Measurements from ENCODE around the gene COL18A1. TPM values are rescaled to one million over a fixed set of nuclear protein-coding genes. Genes with fewer than 3 reads are reported as not detected.

Gene COL18A1
- total and polyA plus RNA-seq, 9 of the 15 experiments (the other 6 are each of a cell fraction or from before 2014, with no cell fraction given): 0.14 to 16.4 (median 2.0) TPM

GRCh38 chr21:45554477-45555175, 149.7 kb downstream of the COL18A1 start (continued):
- TF ChIP-seq ZNF407 (IDR thresholded peaks at IDR 0.05; ENCODE audit: low read depth): no peak
- TF ChIP-seq SP1 (CRISPR knock-in tag; IDR thresholded peaks at IDR 0.05): peak; percentile 59; the same call in 1 of the 2 replicates
- no peak for TF ChIP-seq TBP (optimal IDR thresholded peaks at IDR 0.05; ENCODE audit: low read depth, low read length)
- no peak for TF ChIP-seq DNMT1 (IDR thresholded peaks at IDR 0.05)
- TF ChIP-seq BCOR (IDR thresholded peaks at IDR 0.05): no peak
- TF ChIP-seq MTF1 (CRISPR knock-in tag; IDR thresholded peaks at IDR 0.05; ENCODE audit: borderline replicate concordance): no peak
- no peak for TF ChIP-seq ZNF282 (CRISPR knock-in tag; IDR thresholded peaks at IDR 0.05)
- TF ChIP-seq CHCHD3 (CRISPR knock-in tag; IDR thresholded peaks at IDR 0.05): no peak
- no peak for TF ChIP-seq NFATC3 (IDR thresholded peaks at IDR 0.05)
- no peak for TF ChIP-seq KLF1 (tag; IDR thresholded peaks at IDR 0.05)
- TF ChIP-seq ZNF212 (CRISPR knock-in tag; IDR thresholded peaks at IDR 0.05): no peak
- TF ChIP-seq PURB (CRISPR knock-in tag; IDR thresholded peaks at IDR 0.05; ENCODE audit: low read depth): no peak
- TF ChIP-seq, protein P1, sequence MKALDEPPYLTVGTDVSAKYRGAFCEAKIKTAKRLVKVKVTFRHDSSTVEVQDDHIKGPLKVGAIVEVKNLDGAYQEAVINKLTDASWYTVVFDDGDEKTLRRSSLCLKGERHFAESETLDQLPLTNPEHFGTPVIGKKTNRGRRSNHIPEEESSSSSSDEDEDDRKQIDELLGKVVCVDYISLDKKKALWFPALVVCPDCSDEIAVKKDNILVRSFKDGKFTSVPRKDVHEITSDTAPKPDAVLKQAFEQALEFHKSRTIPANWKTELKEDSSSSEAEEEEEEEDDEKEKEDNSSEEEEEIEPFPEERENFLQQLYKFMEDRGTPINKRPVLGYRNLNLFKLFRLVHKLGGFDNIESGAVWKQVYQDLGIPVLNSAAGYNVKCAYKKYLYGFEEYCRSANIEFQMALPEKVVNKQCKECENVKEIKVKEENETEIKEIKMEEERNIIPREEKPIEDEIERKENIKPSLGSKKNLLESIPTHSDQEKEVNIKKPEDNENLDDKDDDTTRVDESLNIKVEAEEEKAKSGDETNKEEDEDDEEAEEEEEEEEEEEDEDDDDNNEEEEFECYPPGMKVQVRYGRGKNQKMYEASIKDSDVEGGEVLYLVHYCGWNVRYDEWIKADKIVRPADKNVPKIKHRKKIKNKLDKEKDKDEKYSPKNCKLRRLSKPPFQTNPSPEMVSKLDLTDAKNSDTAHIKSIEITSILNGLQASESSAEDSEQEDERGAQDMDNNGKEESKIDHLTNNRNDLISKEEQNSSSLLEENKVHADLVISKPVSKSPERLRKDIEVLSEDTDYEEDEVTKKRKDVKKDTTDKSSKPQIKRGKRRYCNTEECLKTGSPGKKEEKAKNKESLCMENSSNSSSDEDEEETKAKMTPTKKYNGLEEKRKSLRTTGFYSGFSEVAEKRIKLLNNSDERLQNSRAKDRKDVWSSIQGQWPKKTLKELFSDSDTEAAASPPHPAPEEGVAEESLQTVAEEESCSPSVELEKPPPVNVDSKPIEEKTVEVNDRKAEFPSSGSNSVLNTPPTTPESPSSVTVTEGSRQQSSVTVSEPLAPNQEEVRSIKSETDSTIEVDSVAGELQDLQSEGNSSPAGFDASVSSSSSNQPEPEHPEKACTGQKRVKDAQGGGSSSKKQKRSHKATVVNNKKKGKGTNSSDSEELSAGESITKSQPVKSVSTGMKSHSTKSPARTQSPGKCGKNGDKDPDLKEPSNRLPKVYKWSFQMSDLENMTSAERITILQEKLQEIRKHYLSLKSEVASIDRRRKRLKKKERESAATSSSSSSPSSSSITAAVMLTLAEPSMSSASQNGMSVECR (CRISPR knock-in tag; IDR thresholded peaks at IDR 0.05): no peak
- no peak for TF ChIP-seq NCOA4 (IDR thresholded peaks at IDR 0.05; ENCODE audit: partially characterized antibody)
- TF ChIP-seq MAFG (tag; conservative IDR thresholded peaks at IDR 0.05): no peak
- TF ChIP-seq ZNF12 (CRISPR knock-in tag; IDR thresholded peaks at IDR 0.05): no peak
- TF ChIP-seq GATA2 (CRISPR knock-in tag; IDR thresholded peaks at IDR 0.05): no peak
- TF ChIP-seq CTBP1 (IDR thresholded peaks at IDR 0.05; ENCODE audit: borderline replicate concordance): peak; percentile 62; the same call in 1 of the 2 replicates
